H9 (cell line): ENCODE measurements around the gene PLXNC1. TPM values are rescaled to one million over a fixed set of nuclear protein-coding genes. Genes with fewer than 3 reads are reported as not detected.

Experiments used
- DNase-seq: peaks from one replicate; pipeline ENCODE4 v3.0.0-alpha.2; 2017
- H2AFZ ChIP-seq: one replicate; pipeline ENCODE4 v1.6.1; 2013; ENCODE audit warnings: mild to moderate bottlenecking, low read length, control low read depth, moderate library complexity
- H2AK5ac ChIP-seq: 2 replicates; pipeline ENCODE4 v1.6.1; 2013; ENCODE audit warnings: low read length, control low read depth, mixed read lengths; ENCODE audit not compliant: insufficient read length
- H2BK120ac ChIP-seq: one replicate; pipeline ENCODE4 v1.6.1; 2013; ENCODE audit warnings: low read depth, mild to moderate bottlenecking, low read length, control low read depth, inconsistent platforms; ENCODE audit not compliant: poor library complexity, severe bottlenecking
- H2BK12ac ChIP-seq: 2 replicates; pipeline ENCODE4 v1.6.1; 2013; ENCODE audit warnings: low read length, control low read depth, mixed read lengths, low read depth; ENCODE audit not compliant: insufficient read length
- H2BK15ac ChIP-seq: 2 replicates; pipeline ENCODE4 v1.6.1; 2013; ENCODE audit warnings: low read depth, low read length, control low read depth
- H2BK20ac ChIP-seq: one replicate; pipeline ENCODE4 v1.6.1; 2013; ENCODE audit warnings: low read depth, mild to moderate bottlenecking, low read length, control low read depth, inconsistent platforms; ENCODE audit not compliant: poor library complexity, severe bottlenecking
- H2BK5ac ChIP-seq: 2 replicates; pipeline ENCODE4 v1.6.1; 2013; ENCODE audit warnings: low read length, control low read depth, mixed read lengths; ENCODE audit not compliant: insufficient read length
- H3K14ac ChIP-seq: 2 replicates; pipeline ENCODE4 v1.6.1; 2013; ENCODE audit warnings: low read length, control low read depth; ENCODE audit not compliant: insufficient read depth
- H3K18ac ChIP-seq: 2 replicates; pipeline ENCODE4 v1.6.1; 2013; ENCODE audit warnings: low read depth, mild to moderate bottlenecking, mixed read lengths, low read length, control low read depth; ENCODE audit not compliant: insufficient read length
- H3K23ac ChIP-seq: 2 replicates; pipeline ENCODE4 v1.6.1; 2013; ENCODE audit warnings: low read length, control low read depth, mixed read lengths, low read depth; ENCODE audit not compliant: insufficient read length
- H3K23me2 ChIP-seq: 2 replicates; pipeline ENCODE4 v1.6.1; 2013; ENCODE audit warnings: low read depth, mild to moderate bottlenecking, mixed read lengths, low read length, control low read depth; ENCODE audit not compliant: insufficient read length, poor library complexity, severe bottlenecking
- H3K27ac ChIP-seq: 2 replicates; pipeline ENCODE4 v1.5.1; 2013; ENCODE audit warnings: low read length, control low read depth, mixed read lengths, low read depth; ENCODE audit not compliant: insufficient read length
- H3K27me3 ChIP-seq: 2 replicates; pipeline ENCODE4 v1.6.1; 2013; ENCODE audit warnings: low read length, control low read depth, inconsistent platforms; ENCODE audit not compliant: insufficient read depth
- H3K4ac ChIP-seq: 2 replicates; pipeline ENCODE4 v1.6.1; 2013; ENCODE audit warnings: low read depth, mild to moderate bottlenecking, control low read depth, inconsistent platforms, low read length, moderate library complexity
- H3K4me1 ChIP-seq: 2 replicates; pipeline ENCODE4 v1.6.1; 2013; ENCODE audit warnings: low read length, control low read depth, inconsistent platforms; ENCODE audit not compliant: insufficient read depth
- H3K4me2 ChIP-seq: 2 replicates; pipeline ENCODE4 v1.6.1; 2013; ENCODE audit warnings: low read length, control low read depth, mixed read lengths; ENCODE audit not compliant: insufficient read length, insufficient read depth
- H3K56ac ChIP-seq: 2 replicates; pipeline ENCODE4 v1.6.1; 2013; ENCODE audit warnings: low read depth, mild to moderate bottlenecking, mixed read lengths, low read length, control low read depth; ENCODE audit not compliant: insufficient read length
- H3K79me1 ChIP-seq: 2 replicates; pipeline ENCODE4 v1.6.1; 2013; ENCODE audit warnings: low read depth, mild to moderate bottlenecking, moderate library complexity, low read length, control low read depth, inconsistent platforms; ENCODE audit not compliant: insufficient read depth, poor library complexity, severe bottlenecking
- H3K79me2 ChIP-seq: 2 replicates; pipeline ENCODE4 v1.6.1; 2013; ENCODE audit warnings: low read length, control low read depth, inconsistent platforms; ENCODE audit not compliant: insufficient read depth
- H3K9ac ChIP-seq: 2 replicates; pipeline ENCODE4 v1.6.1; 2013; ENCODE audit warnings: low read length, control low read depth, mixed read lengths; ENCODE audit not compliant: insufficient read length; ENCODE audit errors: extremely low read depth
- H3K9me3 ChIP-seq: one replicate; pipeline ENCODE4 v1.6.1; 2013; ENCODE audit warnings: low read depth, low read length, inconsistent platforms; ENCODE audit not compliant: control insufficient read depth
- H3T11ph ChIP-seq: one replicate; pipeline ENCODE4 v1.6.1; 2013; ENCODE audit warnings: mild to moderate bottlenecking, low read length, control low read depth, inconsistent platforms
- H4K20me1 ChIP-seq: one replicate; pipeline ENCODE4 v1.6.1; 2013; ENCODE audit not compliant: control insufficient read depth, insufficient read length, insufficient read depth
- H4K5ac ChIP-seq: 2 replicates; pipeline ENCODE4 v1.6.1; 2013; ENCODE audit warnings: low read depth, mild to moderate bottlenecking, mixed read lengths, low read length, control low read depth; ENCODE audit not compliant: insufficient read length
- H4K8ac ChIP-seq: replicated peaks from 2 replicates; pipeline ENCODE4 v1.6.1; 2013; ENCODE audit warnings: low read length, control low read depth, mixed read lengths, low read depth; ENCODE audit not compliant: insufficient read length
- H4K91ac ChIP-seq: 2 replicates; pipeline ENCODE4 v1.6.1; 2013; ENCODE audit warnings: low read depth, mild to moderate bottlenecking, moderate library complexity, mixed read lengths, low read length, control low read depth; ENCODE audit not compliant: insufficient read length
- H3K27ac Mint-ChIP-seq, 3 experiments: 2 replicates in 2 of 3; 3 replicates in 1 of 3; pipeline ENCODE4 v1.8.0; 2020 to 2021; ENCODE audit warnings: mixed read lengths in 3 of 3, mild to moderate bottlenecking in 1 of 3, moderate library complexity in 1 of 3
- H3K27me3 Mint-ChIP-seq: 2 replicates; pipeline ENCODE4 v1.8.0; 2021; ENCODE audit warnings: low read depth, mild to moderate bottlenecking, moderate library complexity, mixed read lengths
- H3K36me3 Mint-ChIP-seq, 3 experiments: 2 replicates in 2 of 3; 3 replicates in 1 of 3; pipeline ENCODE4 v1.8.0; 2020 to 2021; ENCODE audit warnings: low read depth in 3 of 3, mixed read lengths in 3 of 3; ENCODE audit not compliant: insufficient read depth in 1 of 3
- H3K4me1 Mint-ChIP-seq, 2 experiments: 2 replicates each; pipeline ENCODE4 v1.8.0; 2020; ENCODE audit warnings: mixed read lengths in 2 of 2
- H3K4me3 Mint-ChIP-seq, 2 experiments: 2 replicates in 1 of 2; 3 replicates in 1 of 2; pipeline ENCODE4 v1.8.0; 2020 to 2021; ENCODE audit warnings: mild to moderate bottlenecking in 2 of 2, mixed read lengths in 2 of 2, moderate library complexity in 1 of 2
- H3K9me3 Mint-ChIP-seq, 2 experiments: 2 replicates in 1 of 2; 3 replicates in 1 of 2; pipeline ENCODE4 v1.8.0; 2020; ENCODE audit warnings: mild to moderate bottlenecking in 2 of 2, mixed read lengths in 2 of 2, moderate library complexity in 1 of 2
- CTCF ChIP-seq: fragments of 200-600 bp; sonication (generic); conservative IDR thresholded peaks from 3 replicates; pipeline ENCODE4 v1.8.0; 2021; ENCODE audit warnings: antibody characterized with exemption, mild to moderate bottlenecking
- WGBS: extraction: QIAGEN DNeasy Blood & Tissue Kit; methylation state at CpG from one replicate; pipeline ENCODE4 v1.1.7; 2013; ENCODE audit warnings: missing lambda C conversion rate, low lambda C conversion rate, mixed read lengths; ENCODE audit not compliant: insufficient read length; ENCODE audit errors: extremely low coverage; 5-methylcytosine and 5-hydroxymethylcytosine counted together
- total RNA-seq: library from RNA; stranded (reverse); gene quantifications from 2 replicates; pipeline ENCODE4 v1.2.1, GENCODE V29; 2021

Gene PLXNC1
- total RNA-seq, 1 experiment from 2014 or later, result 1.2 TPM

- Mint-ChIP-seq H3K4me1 (peaks cover 5% of the 10 kb centered on the region in 2 experiments), H3K4me3 (no peak overlapping the region), H3K9me3 (no peaks in the 10 kb centered on the region), H3K27ac (no peak overlapping the region), H3K27me3 (peaks cover 33% of the 10 kb centered on the region), H3K36me3 (no peaks in the 10 kb centered on the region)
- H3T11ph ChIP-seq, result no peak overlapping the region
- H3K9me3 ChIP-seq, result no peaks in the 10 kb centered on the region
- no peaks in the 10 kb centered on the region; the same call in 1 of the 2 replicates for H3K27me3 ChIP-seq
- H2AFZ ChIP-seq, result no peak overlapping the region
- H3K4me1 ChIP-seq, result peaks cover 8% of the 10 kb centered on the region; the same call in 1 of the 2 replicates
- no peak overlapping the region for H3K56ac ChIP-seq
- H2BK5ac ChIP-seq, result no peak overlapping the region
- no peak overlapping the region for H4K8ac ChIP-seq
- no peaks in the 10 kb centered on the region for H3K23me2 ChIP-seq
- H3K9ac ChIP-seq, result no peak overlapping the region
- no peak for TF ChIP-seq CTCF
- no peak overlapping the region for H2BK120ac ChIP-seq
- H2BK12ac ChIP-seq, result no peak overlapping the region
- no peak for DNase-seq
- no peaks in the 10 kb centered on the region for H4K20me1 ChIP-seq
- no peak overlapping the region for H2BK20ac ChIP-seq
- no peaks in the 10 kb centered on the region for H3K79me2 ChIP-seq
- H2AK5ac ChIP-seq, result no peak overlapping the region
- no peak overlapping the region for H3K4me2 ChIP-seq
- no peak overlapping the region for H3K18ac ChIP-seq
- H3K14ac ChIP-seq, result no peak overlapping the region
- no peak overlapping the region for H4K5ac ChIP-seq
- H2BK15ac ChIP-seq, result no peak overlapping the region
- WGBS, result no CpG with 5 or more reads among the region's 9 CpGs
- no peak overlapping the region for H3K23ac ChIP-seq
- H3K79me1 ChIP-seq, result no peaks in the 10 kb centered on the region
- H3K4ac ChIP-seq, result no peak overlapping the region
- no peak overlapping the region for H3K27ac ChIP-seq
- H4K91ac ChIP-seq, result no peak overlapping the region
These were observed 35.5 kb downstream of the PLXNC1 start for GRCh38 chr12:94183708-94184379.
